ENCODE data around the gene FLT3LG. TPM values are rescaled to one million over a fixed set of nuclear protein-coding genes. Genes with fewer than 3 reads are reported as not detected.

The FLT3LG gene
- total RNA-seq, 2 donors from 2014 or later = 2.9 to 10.7 TPM

DNA sequence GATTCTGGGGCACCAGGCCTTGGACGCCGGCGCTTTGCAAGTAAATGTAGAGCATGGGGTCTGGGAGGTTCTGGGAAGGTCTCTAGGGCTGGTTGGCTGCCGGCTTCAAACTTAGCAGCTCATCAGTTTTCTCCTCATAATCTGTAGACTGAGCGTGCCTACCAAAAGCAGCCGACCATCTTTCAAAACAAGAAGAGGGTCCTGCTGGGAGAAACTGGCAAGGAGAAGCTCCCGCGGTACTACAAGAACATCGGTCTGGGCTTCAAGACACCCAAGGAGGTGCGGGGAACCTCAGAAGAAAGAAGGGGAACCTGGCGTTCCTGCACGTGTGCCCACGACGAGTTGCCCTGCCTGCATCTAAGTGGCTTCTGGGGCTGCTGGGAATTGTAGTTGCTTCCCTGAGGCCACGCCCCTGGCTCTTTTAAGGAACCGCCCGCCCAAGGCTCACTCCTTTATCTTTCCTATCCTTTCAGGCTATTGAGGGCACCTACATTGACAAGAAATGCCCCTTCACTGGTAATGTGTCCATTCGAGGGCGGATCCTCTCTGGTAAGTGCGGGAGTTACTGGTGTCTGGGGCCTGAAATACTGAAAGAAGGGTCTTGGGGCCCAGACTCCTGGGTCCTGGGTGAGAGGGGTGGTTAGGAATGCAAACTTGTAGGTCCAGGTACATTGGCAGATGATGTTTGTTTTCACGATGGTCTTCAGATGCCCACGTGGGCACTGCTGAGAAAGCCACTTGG is 23.2 kb downstream of the FLT3LG start:
- Histone ChIP-seq H3K4me1 (replicated peaks) (no peaks in the 10 kb centered on the region), H3K36me3 (peaks cover 10 to 14% of the 10 kb centered on the region in 2 donors), H3K4me3 (peak overlapping the region; percentile 64 to 89), H3K27ac (peak overlapping the region; percentile 91 to 93), H3K27me3 (replicated peaks; ENCODE audit: insufficient read depth) (no peaks in the 10 kb centered on the region), H3K9me3 (no peaks in the 10 kb centered on the region)
- TF ChIP-seq, protein P1, sequence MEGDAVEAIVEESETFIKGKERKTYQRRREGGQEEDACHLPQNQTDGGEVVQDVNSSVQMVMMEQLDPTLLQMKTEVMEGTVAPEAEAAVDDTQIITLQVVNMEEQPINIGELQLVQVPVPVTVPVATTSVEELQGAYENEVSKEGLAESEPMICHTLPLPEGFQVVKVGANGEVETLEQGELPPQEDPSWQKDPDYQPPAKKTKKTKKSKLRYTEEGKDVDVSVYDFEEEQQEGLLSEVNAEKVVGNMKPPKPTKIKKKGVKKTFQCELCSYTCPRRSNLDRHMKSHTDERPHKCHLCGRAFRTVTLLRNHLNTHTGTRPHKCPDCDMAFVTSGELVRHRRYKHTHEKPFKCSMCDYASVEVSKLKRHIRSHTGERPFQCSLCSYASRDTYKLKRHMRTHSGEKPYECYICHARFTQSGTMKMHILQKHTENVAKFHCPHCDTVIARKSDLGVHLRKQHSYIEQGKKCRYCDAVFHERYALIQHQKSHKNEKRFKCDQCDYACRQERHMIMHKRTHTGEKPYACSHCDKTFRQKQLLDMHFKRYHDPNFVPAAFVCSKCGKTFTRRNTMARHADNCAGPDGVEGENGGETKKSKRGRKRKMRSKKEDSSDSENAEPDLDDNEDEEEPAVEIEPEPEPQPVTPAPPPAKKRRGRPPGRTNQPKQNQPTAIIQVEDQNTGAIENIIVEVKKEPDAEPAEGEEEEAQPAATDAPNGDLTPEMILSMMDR (IDR thresholded peaks at IDR 0.05) = no peak
- TF ChIP-seq POLR2AphosphoS5 (IDR thresholded peaks at IDR 0.05) = peak; percentile 63
- peak; percentile 37 for TF ChIP-seq POLR2A (IDR thresholded peaks at IDR 0.05)
- no peak for DNase-seq (ENCODE audit: low spot score)
- WGBS = 17% methylated on average over 22 of the region's 22 CpGs
- intact Hi-C loops (cut with DNase I) = no loop called here

DNA sequence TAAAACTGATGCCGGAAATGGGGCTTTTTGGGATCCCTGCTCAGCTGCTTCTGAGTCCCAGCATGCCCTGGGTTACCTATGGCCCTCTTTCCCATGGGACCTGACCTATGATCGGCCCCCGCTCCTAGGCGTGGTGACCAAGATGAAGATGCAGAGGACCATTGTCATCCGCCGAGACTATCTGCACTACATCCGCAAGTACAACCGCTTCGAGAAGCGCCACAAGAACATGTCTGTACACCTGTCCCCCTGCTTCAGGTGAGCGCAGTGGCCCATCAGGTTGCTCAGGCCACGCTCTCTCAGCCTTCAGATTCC is 23.7 kb downstream of the FLT3LG start:
- no peak overlapping the region for H3K27ac ChIP-seq
- no peaks in the 10 kb centered on the region for H3K9me3 ChIP-seq
- no peaks in the 10 kb centered on the region for H3K4me1 ChIP-seq (replicated peaks)
- intact Hi-C loops (cut with DNase I) = no loop called here
- peaks cover 10 to 13% of the 10 kb centered on the region in 2 donors for H3K36me3 ChIP-seq
- H3K4me3 ChIP-seq = peak overlapping the region in 1 of 2 donors; percentile 64
- TF ChIP-seq POLR2AphosphoS5 (IDR thresholded peaks at IDR 0.05) (no peak), POLR2A (IDR thresholded peaks at IDR 0.05) (no peak)
- TF ChIP-seq, protein P1 (IDR thresholded peaks at IDR 0.05) = no peak
- no peaks in the 10 kb centered on the region for H3K27me3 ChIP-seq (replicated peaks; ENCODE audit: insufficient read depth)
- no peak for DNase-seq (ENCODE audit: low spot score)
- WGBS = 88% methylated on average over 12 of the region's 12 CpGs

DNA sequence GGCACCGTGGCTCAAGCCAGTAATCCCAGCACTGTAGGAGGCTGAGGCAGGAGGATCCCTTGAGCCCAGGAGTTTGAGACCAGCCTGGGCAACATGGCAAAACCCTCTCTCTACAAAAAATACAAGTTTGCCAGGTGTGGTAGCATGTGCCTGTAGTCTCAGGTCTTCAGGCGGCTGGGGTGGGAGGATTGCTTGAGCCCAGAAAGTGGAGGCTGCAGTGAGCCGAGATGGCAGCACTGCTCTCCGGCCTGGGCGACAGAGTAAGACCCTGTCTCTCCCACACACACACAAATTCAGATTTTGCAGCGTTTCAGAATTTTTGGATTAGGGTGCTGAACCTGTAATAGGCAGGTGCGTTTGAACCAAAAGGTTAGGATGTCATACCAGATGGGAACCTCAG is 24.5 kb downstream of the FLT3LG start:
- Histone ChIP-seq H3K4me1 (replicated peaks) (no peaks in the 10 kb centered on the region), H3K27me3 (replicated peaks; ENCODE audit: insufficient read depth) (no peaks in the 10 kb centered on the region), H3K36me3 (peaks cover 10 to 13% of the 10 kb centered on the region in 2 donors), H3K9me3 (no peaks in the 10 kb centered on the region), H3K27ac (no peak overlapping the region), H3K4me3 (no peak overlapping the region)
- 79% methylated on average over 7 of the region's 7 CpGs for WGBS
- DNase-seq (ENCODE audit: low spot score) = no peak
- intact Hi-C loops (cut with DNase I) = no loop called here
- TF ChIP-seq, protein P1 (IDR thresholded peaks at IDR 0.05) = no peak
- no peak for TF ChIP-seq POLR2A (IDR thresholded peaks at IDR 0.05)
- TF ChIP-seq POLR2AphosphoS5 (IDR thresholded peaks at IDR 0.05) = no peak

DNA sequence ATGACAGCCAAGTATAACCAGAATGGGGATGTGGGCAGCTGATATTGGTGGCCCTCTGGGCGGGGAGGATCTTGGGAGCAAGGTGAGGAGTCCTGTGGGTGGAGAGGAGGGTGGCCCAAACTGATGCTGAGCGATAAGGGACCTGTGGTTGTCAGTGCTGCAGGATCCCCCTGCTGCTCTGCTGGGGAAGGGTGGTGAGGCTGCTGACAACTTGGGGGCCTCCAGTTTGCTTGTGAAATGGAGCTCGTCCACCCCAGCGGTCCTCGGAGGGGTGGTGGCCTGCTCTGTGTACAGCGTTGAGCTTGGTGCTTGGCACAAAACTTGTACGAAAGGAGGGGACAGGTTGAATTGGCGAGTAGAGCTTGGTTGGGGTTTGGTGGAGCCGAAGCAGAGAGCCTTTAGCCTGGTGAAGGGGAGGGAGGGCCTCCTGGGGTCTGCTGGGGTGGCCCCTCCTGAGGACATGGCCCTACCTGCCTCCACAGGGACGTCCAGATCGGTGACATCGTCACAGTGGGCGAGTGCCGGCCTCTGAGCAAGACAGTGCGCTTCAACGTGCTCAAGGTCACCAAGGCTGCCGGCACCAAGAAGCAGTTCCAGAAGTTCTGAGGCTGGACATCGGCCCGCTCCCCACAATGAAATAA is 25.1 kb downstream of the FLT3LG start:
- intact Hi-C loops (cut with DNase I) = no loop called here
- H3K27ac ChIP-seq = peak overlapping the region in 1 of 2 donors; percentile 10
- peaks cover 10 to 13% of the 10 kb centered on the region in 2 donors for H3K36me3 ChIP-seq
- no peak overlapping the region for H3K4me3 ChIP-seq
- no peak for DNase-seq (ENCODE audit: low spot score)
- 70% methylated on average over 19 of the region's 19 CpGs for WGBS
- H3K4me1 ChIP-seq (replicated peaks) = no peaks in the 10 kb centered on the region
- TF ChIP-seq POLR2A (IDR thresholded peaks at IDR 0.05) (no peak), POLR2AphosphoS5 (IDR thresholded peaks at IDR 0.05) (no peak)
- TF ChIP-seq, protein P1 (IDR thresholded peaks at IDR 0.05) = no peak
- no peaks in the 10 kb centered on the region for H3K9me3 ChIP-seq
- H3K27me3 ChIP-seq (replicated peaks; ENCODE audit: insufficient read depth) = no peaks in the 10 kb centered on the region

Measured in prostate gland (tissue), 2 donors.